Mesenchymal stem cell (in vitro differentiated cells and primary cell): ENCODE data around the gene FAM180A.

Experiments used
- DNase-seq: peaks from one replicate; pipeline ENCODE4 v3.0.0-alpha.2; 2013
- H2AFZ ChIP-seq: one replicate; pipeline ENCODE4 v1.6.1; 2013; ENCODE audit warnings: low read depth, mild to moderate bottlenecking, control low read depth, inconsistent platforms, low read length, moderate library complexity
- H2AK5ac ChIP-seq: 2 replicates; pipeline ENCODE4 v1.6.1; 2013; ENCODE audit warnings: low read length, moderate library complexity, mild to moderate bottlenecking, inconsistent platforms; ENCODE audit not compliant: severe bottlenecking
- H2BK120ac ChIP-seq: one replicate; pipeline ENCODE4 v1.6.1; 2013; ENCODE audit warnings: low read depth, mild to moderate bottlenecking, inconsistent platforms, low read length, moderate library complexity
- H2BK12ac ChIP-seq, 2 experiments: one replicate each; pipeline ENCODE4 v1.6.1; 2013; ENCODE audit warnings: inconsistent platforms in 2 of 2, low read length in 2 of 2, mild to moderate bottlenecking in 2 of 2, moderate library complexity in 2 of 2, control low read depth in 1 of 2
- H2BK15ac ChIP-seq: one replicate; pipeline ENCODE4 v1.6.1; 2013; ENCODE audit warnings: mild to moderate bottlenecking, low read depth, inconsistent platforms; ENCODE audit not compliant: poor library complexity, severe bottlenecking
- H2BK5ac ChIP-seq: 2 replicates; pipeline ENCODE4 v1.6.1; 2013; ENCODE audit warnings: low read depth, mild to moderate bottlenecking, low read length, control low read depth, inconsistent platforms; ENCODE audit not compliant: poor library complexity, severe bottlenecking
- H3K14ac ChIP-seq, 2 experiments: one replicate each; pipeline ENCODE4 v1.6.1; 2013; ENCODE audit warnings: inconsistent platforms in 2 of 2, low read length in 2 of 2, control low read depth in 1 of 2, mild to moderate bottlenecking in 1 of 2, moderate library complexity in 1 of 2
- H3K18ac ChIP-seq, 2 experiments: one replicate each; pipeline ENCODE4 v1.6.1; 2013; ENCODE audit warnings: inconsistent platforms in 2 of 2, low read length in 2 of 2, control low read depth in 1 of 2, low read depth in 1 of 2, mild to moderate bottlenecking in 1 of 2
- H3K23ac ChIP-seq, 2 experiments: one replicate each; pipeline ENCODE4 v1.6.1; 2013; ENCODE audit warnings: inconsistent platforms in 2 of 2, low read length in 2 of 2, mild to moderate bottlenecking in 2 of 2, moderate library complexity in 2 of 2, control low read depth in 1 of 2
- H3K27ac ChIP-seq: 2 replicates; pipeline ENCODE4 v1.5.1; 2013; ENCODE audit warnings: mild to moderate bottlenecking, moderate library complexity, low read length, control low read depth, inconsistent platforms; ENCODE audit not compliant: poor library complexity, severe bottlenecking
- H3K27me3 ChIP-seq, 2 experiments: 2 replicates each; pipeline versions ENCODE4 v1.6.1 to v1.7.0; 2013; ENCODE audit warnings: low read length in 2 of 2, mild to moderate bottlenecking in 2 of 2, moderate library complexity in 2 of 2, control low read depth in 1 of 2, inconsistent platforms in 1 of 2; ENCODE audit not compliant: control insufficient read depth in 1 of 2, insufficient read depth in 1 of 2
- H3K36me3 ChIP-seq, 2 experiments: 2 replicates each; pipeline versions ENCODE4 v1.6.1 to v1.7.0; 2013; ENCODE audit warnings: low read length in 2 of 2, control low read depth in 1 of 2, inconsistent platforms in 1 of 2, low read depth in 1 of 2, mild to moderate bottlenecking in 1 of 2; ENCODE audit not compliant: insufficient read depth in 2 of 2, control insufficient read depth in 1 of 2
- H3K4ac ChIP-seq, 2 experiments: one replicate each; pipeline ENCODE4 v1.6.1; 2013; ENCODE audit warnings: inconsistent platforms in 2 of 2, low read length in 2 of 2, mild to moderate bottlenecking in 2 of 2, moderate library complexity in 2 of 2, control low read depth in 1 of 2, low read depth in 1 of 2
- H3K4me1 ChIP-seq: 2 replicates; pipeline ENCODE4 v1.6.1; 2013; ENCODE audit warnings: low read depth, low read length, control low read depth; ENCODE audit not compliant: control insufficient read depth, insufficient read depth
- H3K4me2 ChIP-seq: 2 replicates; pipeline ENCODE4 v1.6.1; 2013; ENCODE audit warnings: low read length, mild to moderate bottlenecking, inconsistent platforms; ENCODE audit not compliant: poor library complexity, severe bottlenecking
- H3K4me3 ChIP-seq, 2 experiments: 2 replicates each; pipeline versions ENCODE4 v1.5.1 to v1.7.0; 2013; ENCODE audit warnings: low read length in 2 of 2, mild to moderate bottlenecking in 2 of 2, control low read depth in 1 of 2, low read depth in 1 of 2; ENCODE audit not compliant: insufficient read depth in 1 of 2
- H3K79me1 ChIP-seq: replicated peaks from 2 replicates; pipeline ENCODE4 v1.6.1; 2013; ENCODE audit warnings: mild to moderate bottlenecking, control low read depth, low read length, inconsistent platforms; ENCODE audit not compliant: poor library complexity, severe bottlenecking
- H3K9ac ChIP-seq: 2 replicates; pipeline ENCODE4 v1.7.0; 2013; ENCODE audit warnings: mild to moderate bottlenecking, low read length, moderate library complexity
- H3K9me3 ChIP-seq: 2 replicates; pipeline ENCODE4 v1.7.0; 2013; ENCODE audit warnings: mild to moderate bottlenecking, low read length; ENCODE audit not compliant: control insufficient read depth
- H4K8ac ChIP-seq: one replicate; pipeline ENCODE4 v1.6.1; 2013; ENCODE audit warnings: inconsistent platforms, mild to moderate bottlenecking, low read length, moderate library complexity
- H4K91ac ChIP-seq: one replicate; pipeline ENCODE4 v1.6.1; 2013; ENCODE audit warnings: mild to moderate bottlenecking, low read length, inconsistent platforms
- WGBS: methylation state at CpG from one replicate; pipeline ENCODE4 v1.1.7; 2013; ENCODE audit warnings: mixed read lengths; 5-methylcytosine and 5-hydroxymethylcytosine counted together

Gene FAM180A

DNA sequence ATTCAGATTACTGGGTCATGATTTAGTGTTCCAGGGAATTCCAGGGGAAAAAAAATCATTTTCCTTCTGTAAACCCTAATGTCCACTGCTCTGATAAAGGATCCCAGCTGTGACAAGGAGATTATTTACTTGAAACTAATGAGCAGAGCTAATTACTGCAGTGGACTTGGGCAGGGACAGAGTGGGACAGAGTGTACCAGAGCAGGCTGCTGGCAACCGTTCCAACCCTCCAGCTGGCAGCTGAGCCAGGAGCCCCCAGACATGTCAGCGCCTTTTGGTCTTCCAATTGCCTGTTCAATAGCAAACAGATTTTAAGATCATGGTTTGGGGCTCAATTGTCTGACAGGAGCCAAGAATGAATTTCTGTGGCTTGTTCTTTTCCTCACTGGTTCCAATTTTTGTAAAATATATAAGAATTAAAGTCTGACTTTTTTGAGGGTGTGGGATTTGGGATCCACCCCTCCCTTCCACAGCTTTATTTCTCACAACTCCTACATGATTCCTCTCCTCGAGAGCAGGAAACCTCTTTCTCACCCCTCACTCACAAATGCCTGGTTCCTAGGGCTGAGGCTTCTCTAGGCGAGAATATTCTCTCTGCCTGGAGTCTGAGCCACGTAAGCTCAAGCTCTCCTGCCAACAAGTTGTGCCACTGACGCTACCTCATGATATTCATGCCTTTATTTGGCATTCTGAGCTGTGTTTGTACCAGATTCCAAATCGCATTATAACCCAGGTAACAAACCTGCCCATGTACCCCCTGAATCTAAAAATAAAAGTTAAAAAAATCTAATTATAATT lies 20.6 kb upstream of the FAM180A start:
- DNase-seq = no peak
- no peaks in the 10 kb centered on the region for H3K79me1 ChIP-seq
- no peak overlapping the region for H3K9ac ChIP-seq
- H2BK120ac ChIP-seq = no peak overlapping the region
- no peak overlapping the region for H3K23ac ChIP-seq
- peaks cover 0 to 22% of the 10 kb centered on the region in 2 experiments for H3K27me3 ChIP-seq
- no peak overlapping the region for H4K91ac ChIP-seq
- no peak overlapping the region for H2AK5ac ChIP-seq
- no peaks in the 10 kb centered on the region for H3K9me3 ChIP-seq
- no peak overlapping the region for H2BK15ac ChIP-seq
- H3K36me3 ChIP-seq = no peaks in the 10 kb centered on the region
- no peak overlapping the region for H3K4ac ChIP-seq
- no peak overlapping the region for H3K14ac ChIP-seq
- H3K27ac ChIP-seq = no peak overlapping the region
- WGBS = 75% methylated on average over 5 of the region's 7 CpGs
- peak overlapping the region in 1 of 2 experiments; percentile 18 for H3K18ac ChIP-seq
- no peak overlapping the region for H2BK12ac ChIP-seq
- no peaks in the 10 kb centered on the region for H3K4me1 ChIP-seq
- H3K4me3 ChIP-seq = no peak overlapping the region
- H3K4me2 ChIP-seq = no peak overlapping the region
- no peak overlapping the region for H2BK5ac ChIP-seq
- H4K8ac ChIP-seq = no peak overlapping the region
- H2AFZ ChIP-seq = no peak overlapping the region

DNA sequence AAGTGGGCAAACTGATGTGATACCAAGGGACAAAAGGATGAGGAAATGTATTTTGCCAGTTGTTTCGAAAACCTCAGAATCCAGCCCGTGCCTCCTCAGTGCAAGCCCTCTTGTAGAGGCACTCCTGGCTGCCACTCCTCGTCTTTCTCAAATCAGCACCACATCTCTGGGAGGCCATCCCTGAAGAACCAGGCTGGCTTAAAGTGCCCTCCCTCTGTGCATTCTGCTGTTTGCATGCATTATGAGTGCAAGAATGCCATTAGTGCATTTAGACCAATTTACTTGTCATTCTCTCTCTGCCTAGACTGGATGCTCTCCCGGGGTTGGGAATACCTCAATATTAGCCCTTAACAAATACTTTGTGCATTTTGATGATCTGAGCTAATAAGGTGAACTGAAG lies 19.9 kb upstream of the FAM180A start:
- Histone ChIP-seq H2BK120ac (no peak overlapping the region), H4K8ac (no peak overlapping the region), H3K4ac (no peak overlapping the region), H3K23ac (no peak overlapping the region), H3K27me3 (peaks cover 0 to 22% of the 10 kb centered on the region in 2 experiments), H2BK15ac (no peak overlapping the region), H3K79me1 (no peaks in the 10 kb centered on the region), H3K4me3 (no peak overlapping the region), H3K18ac (no peak overlapping the region), H2AK5ac (no peak overlapping the region), H3K14ac (no peak overlapping the region), H3K9ac (no peak overlapping the region), H3K36me3 (no peaks in the 10 kb centered on the region), H3K4me2 (no peak overlapping the region), H3K27ac (no peak overlapping the region), H2BK12ac (no peak overlapping the region), H3K9me3 (no peaks in the 10 kb centered on the region), H2BK5ac (no peak overlapping the region), H4K91ac (no peak overlapping the region), H3K4me1 (no peaks in the 10 kb centered on the region), H2AFZ (no peak overlapping the region)
- 85% methylated on average over 3 of the region's 4 CpGs for WGBS
- DNase-seq = no peak

DNA sequence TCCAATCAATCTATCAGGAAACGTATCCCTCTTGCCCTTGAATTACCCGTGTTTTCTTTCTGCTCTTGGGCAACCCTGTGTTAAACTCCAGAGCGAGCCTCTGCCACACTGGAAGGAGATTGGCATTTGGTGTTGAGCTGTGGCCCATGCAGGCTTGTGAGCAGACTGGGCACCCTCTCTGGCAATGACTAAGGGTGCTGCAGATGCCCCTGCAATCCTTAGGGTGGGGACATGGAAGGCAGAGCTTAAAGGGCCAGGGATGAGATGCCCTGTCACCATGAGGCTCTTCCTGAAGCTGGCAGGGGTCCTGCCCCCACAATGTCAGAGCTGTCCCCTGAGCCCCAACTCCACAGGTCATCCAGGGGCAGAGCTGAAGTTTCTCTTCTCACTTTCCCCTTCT lies 19.5 kb upstream of the FAM180A start:
- Histone ChIP-seq H2AK5ac (no peak overlapping the region), H3K14ac (peak overlapping the region in 1 of 2 experiments; percentile 5), H3K36me3 (no peaks in the 10 kb centered on the region), H2BK12ac (no peak overlapping the region), H2BK120ac (no peak overlapping the region), H3K23ac (no peak overlapping the region), H2AFZ (no peak overlapping the region), H3K27ac (no peak overlapping the region), H3K18ac (no peak overlapping the region), H3K27me3 (peaks cover 0 to 22% of the 10 kb centered on the region in 2 experiments), H3K9ac (no peak overlapping the region), H3K4me1 (no peaks in the 10 kb centered on the region), H4K8ac (no peak overlapping the region), H2BK15ac (no peak overlapping the region), H3K4me2 (no peak overlapping the region), H3K9me3 (no peaks in the 10 kb centered on the region), H3K4me3 (no peak overlapping the region), H2BK5ac (no peak overlapping the region), H3K79me1 (no peaks in the 10 kb centered on the region), H3K4ac (no peak overlapping the region), H4K91ac (no peak overlapping the region)
- 82% methylated on average over 3 of the region's 3 CpGs for WGBS
- no peak for DNase-seq

DNA sequence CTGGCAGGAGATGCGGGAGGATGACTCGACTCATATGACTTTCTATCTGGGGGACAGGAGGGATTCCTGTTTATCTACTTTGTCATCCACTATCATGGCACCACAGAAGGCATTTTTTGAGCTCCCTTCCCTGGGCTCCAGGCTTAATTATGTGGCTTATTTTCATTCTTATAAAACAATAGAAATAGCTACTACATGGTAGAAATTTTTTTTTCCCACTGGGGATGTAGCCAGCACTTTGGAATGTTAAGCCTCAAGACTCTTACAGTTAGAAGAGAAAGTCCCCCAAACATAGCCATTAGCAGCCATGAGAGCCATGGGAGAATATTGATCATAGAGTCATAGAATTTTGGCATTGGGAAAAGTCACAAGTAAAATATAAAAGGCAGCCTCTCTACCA lies 14.6 kb upstream of the FAM180A start:
- Histone ChIP-seq H3K79me1 (no peaks in the 10 kb centered on the region), H3K4me3 (no peak overlapping the region), H4K91ac (no peak overlapping the region), H3K4me2 (no peak overlapping the region), H3K14ac (no peak overlapping the region), H2BK15ac (no peak overlapping the region), H2BK12ac (no peak overlapping the region), H3K4me1 (no peaks in the 10 kb centered on the region), H4K8ac (no peak overlapping the region), H2AK5ac (no peak overlapping the region), H2BK5ac (no peak overlapping the region), H2BK120ac (no peak overlapping the region), H3K27me3 (peaks cover 0 to 28% of the 10 kb centered on the region in 2 experiments), H3K9me3 (no peaks in the 10 kb centered on the region), H3K18ac (no peak overlapping the region), H3K36me3 (no peaks in the 10 kb centered on the region), H3K9ac (no peak overlapping the region), H3K4ac (no peak overlapping the region), H3K27ac (no peak overlapping the region), H2AFZ (no peak overlapping the region), H3K23ac (no peak overlapping the region)
- DNase-seq = no peak
- WGBS = 90% methylated on average over 2 of the region's 2 CpGs
